ENCODE measurements around the gene DRAP1.

GRCh38 chr11:65944767-65945166, 25.5 kb downstream of the DRAP1 start:
- TF ChIP-seq EZH2 (IDR thresholded peaks at IDR 0.05; ENCODE audit: insufficient read depth, poor library complexity, severe bottlenecking): no peak
- no peak for TF ChIP-seq EZH2phosphoT487 (IDR thresholded peaks at IDR 0.05; ENCODE audit: insufficient read depth, low read depth)
